Esophagus muscularis mucosa (tissue), 4 donors: Measurements from ENCODE around the gene NLRP11. TPM values are rescaled to one million over a fixed set of nuclear protein-coding genes. Genes with fewer than 3 reads are reported as not detected.

ENCODE experiments used
- DNase-seq: peaks from one replicate; pipeline ENCODE4 v3.0.0-alpha.2; 2017; ENCODE audit errors: extremely low spot score
- H3K27ac ChIP-seq, 4 donors: fragments of 200-600 bp; sonication (generic); replicated peaks in 1 of 4; 1 replicate in 3 of 4; 2 replicates in 1 of 4; pipeline ENCODE4 v1.5.1; 2016 to 2019; ENCODE audit warnings: mild to moderate bottlenecking in 1 of 4
- H3K27me3 ChIP-seq, 4 donors: fragments of 200-600 bp; sonication (generic); one replicate each; pipeline versions ENCODE4 v1.5.1 to v1.6.0; 2016 to 2019
- H3K36me3 ChIP-seq, 4 donors: fragments of 200-600 bp; sonication (generic); one replicate each; pipeline ENCODE4 v1.5.1; 2016 to 2019
- H3K4me1 ChIP-seq, 4 donors: fragments of 200-600 bp; sonication (generic); one replicate each; pipeline ENCODE4 v1.5.1; 2016 to 2019
- H3K4me3 ChIP-seq, 4 donors: fragments of 200-600 bp; sonication (generic); 1 replicate in 2 of 4; 2 replicates in 2 of 4; pipeline ENCODE4 v1.5.1; 2016 to 2019; ENCODE audit warnings: mild to moderate bottlenecking in 4 of 4, moderate library complexity in 1 of 4
- H3K9me3 ChIP-seq, 4 donors: fragments of 200-600 bp; sonication (generic); 1 replicate in 3 of 4; 2 replicates in 1 of 4; pipeline ENCODE4 v1.5.1; 2016 to 2019
- CTCF ChIP-seq, 3 experiments: fragments of 200-600 bp in 2 of 3; fragments of 450-650 bp in 1 of 3; sonication (generic) in 2 of 3; IDR thresholded peaks; one replicate each; pipeline ENCODE4 v1.5.1; 2017 to 2019; ENCODE audit warnings: antibody characterized with exemption in 3 of 3, mild to moderate bottlenecking in 2 of 3, moderate library complexity in 1 of 3
- EP300 ChIP-seq: sonication (generic); formaldehyde crosslinking; IDR thresholded peaks from one replicate; pipeline ENCODE4 v1.6.1; 2017; ENCODE audit warnings: antibody characterized with exemption
- POLR2A ChIP-seq: fragments of 450-650 bp; IDR thresholded peaks from one replicate; pipeline ENCODE4 v1.6.1; 2017; ENCODE audit warnings: antibody characterized with exemption, moderate library complexity, mild to moderate bottlenecking, low read depth
- POLR2AphosphoS5 ChIP-seq, 2 donors: sonication (generic); formaldehyde crosslinking; IDR thresholded peaks; one replicate each; pipeline ENCODE4 v1.6.1; 2017; ENCODE audit warnings: antibody characterized with exemption in 2 of 2
- WGBS: methylation state at CpG from one replicate; pipeline ENCODE4 v1.1.5; 2018; 5-methylcytosine and 5-hydroxymethylcytosine counted together
- intact Hi-C: fragments of 100-400 bp; cut with DNase I; formaldehyde crosslinking; loops from one replicate; pipeline ENCODE4 v1.15.1; 2023
- total RNA-seq, 4 donors: library from RNA; depleted of rRNA; stranded (reverse); fragments of >200 nt; gene quantifications; one replicate each; pipeline versions ENCODE4 v1.1.0 to v1.2.1, GENCODE V29; 2016

NLRP11 gene
- total RNA-seq, 4 donors from 2014 or later = not detected

- peaks cover 0 to 9% (median 0%) of the 10 kb centered on the region in 4 donors for H3K27me3 ChIP-seq
- intact Hi-C loops = no loop called here
- no peaks in the 10 kb centered on the region for H3K9me3 ChIP-seq
- no peak for DNase-seq
- no peaks in the 10 kb centered on the region for H3K4me1 ChIP-seq
- whole genome bisulfite sequencing = 85% methylated on average over 3 of the region's 3 CpGs
- no peak for TF ChIP-seq POLR2AphosphoS5 (IDR thresholded peaks at IDR 0.05)
- no peak for TF ChIP-seq CTCF (IDR thresholded peaks at IDR 0.05)
- TF ChIP-seq EP300 = no peak
- no peak for TF ChIP-seq POLR2A
- H3K27ac ChIP-seq = no peak overlapping the region
- H3K36me3 ChIP-seq = no peaks in the 10 kb centered on the region
- no peak overlapping the region for H3K4me3 ChIP-seq
Measured at GRCh38 chr19:55820037-55820436, 11.8 kb downstream of the NLRP11 start.

GRCh38 chr19:55813906-55814305, 17.9 kb downstream of the NLRP11 start:
- no peak for DNase-seq
- intact Hi-C loops = no loop called here
- no peak for TF ChIP-seq POLR2A
- 85% methylated on average over 5 of the region's 5 CpGs for WGBS
- Histone ChIP-seq H3K9me3 (no peaks in the 10 kb centered on the region), H3K4me1 (no peaks in the 10 kb centered on the region), H3K4me3 (no peak overlapping the region), H3K36me3 (no peaks in the 10 kb centered on the region), H3K27me3 (peaks cover 0 to 18% (median 0%) of the 10 kb centered on the region in 4 donors), H3K27ac (no peak overlapping the region)

GRCh38 chr19:55812449-55812848, 19.4 kb downstream of the NLRP11 start:
- no peak for TF ChIP-seq EP300
- TF ChIP-seq POLR2AphosphoS5 (IDR thresholded peaks at IDR 0.05) = no peak
- no peak for TF ChIP-seq CTCF (IDR thresholded peaks at IDR 0.05)
- TF ChIP-seq POLR2A = no peak
- 52% methylated on average over 7 of the region's 7 CpGs for WGBS
- no peak overlapping the region for H3K27ac ChIP-seq
- no peaks in the 10 kb centered on the region for H3K9me3 ChIP-seq
- intact Hi-C loops = no loop called here
- H3K27me3 ChIP-seq = peaks cover 0 to 18% (median 0%) of the 10 kb centered on the region in 4 donors
- H3K36me3 ChIP-seq = no peaks in the 10 kb centered on the region
- DNase-seq = no peak
- no peaks in the 10 kb centered on the region for H3K4me1 ChIP-seq
- H3K4me3 ChIP-seq = no peak overlapping the region

GRCh38 chr19:55811340-55811739, 20.5 kb downstream of the NLRP11 start:
- Histone ChIP-seq H3K4me1 (no peaks in the 10 kb centered on the region), H3K9me3 (no peaks in the 10 kb centered on the region), H3K27ac (no peak overlapping the region), H3K4me3 (no peak overlapping the region), H3K36me3 (no peaks in the 10 kb centered on the region), H3K27me3 (peaks cover 0 to 18% (median 0%) of the 10 kb centered on the region in 4 donors)
- TF ChIP-seq EP300 (no peak), POLR2AphosphoS5 (IDR thresholded peaks at IDR 0.05) (no peak), CTCF (IDR thresholded peaks at IDR 0.05) (no peak), POLR2A (no peak)
- no peak for DNase-seq
- 48% methylated on average over 3 of the region's 3 CpGs for WGBS
- intact Hi-C loops = no loop called here

- WGBS = 41% methylated on average over 14 of the region's 20 CpGs
- Histone ChIP-seq H3K27ac (no peak overlapping the region), H3K27me3 (peaks cover 0 to 18% (median 0%) of the 10 kb centered on the region in 4 donors), H3K4me1 (no peaks in the 10 kb centered on the region), H3K36me3 (no peaks in the 10 kb centered on the region), H3K9me3 (peaks cover 0 to 3% (median 0%) of the 10 kb centered on the region in 4 donors), H3K4me3 (no peak overlapping the region)
- no peak for DNase-seq
- TF ChIP-seq POLR2AphosphoS5 (IDR thresholded peaks at IDR 0.05) (no peak), CTCF (IDR thresholded peaks at IDR 0.05) (peak in 2 of 3 experiments; percentile 7 to 15), EP300 (no peak), POLR2A (no peak)
- intact Hi-C loops = no loop called here
Measured at GRCh38 chr19:55809381-55810058, 22.3 kb downstream of the NLRP11 start.
